ENCODE measurements around the gene PLPP1. TPM values are rescaled to one million over a fixed set of nuclear protein-coding genes. Genes with fewer than 3 reads are reported as not detected.

Gene PLPP1
- total and polyA plus RNA-seq, 4 donors, result 23.4 to 149 (median 68.7) TPM

- no peak overlapping the region for H3K4me3 ChIP-seq (ENCODE audit: low read depth in 1 of 3, low read length in 3 of 3)
- TF ChIP-seq CTCF (IDR thresholded peaks at IDR 0.05; ENCODE audit: low read depth, low read length, missing input control) (no peak), SP1 (IDR thresholded peaks at IDR 0.05) (no peak), FOXA2 (IDR thresholded peaks at IDR 0.05) (no peak), HNF4G (IDR thresholded peaks at IDR 0.05) (no peak), REST (IDR thresholded peaks at IDR 0.05) (no peak), ZBTB33 (IDR thresholded peaks at IDR 0.05) (no peak), MAX (IDR thresholded peaks at IDR 0.05) (no peak), GABPA (IDR thresholded peaks at IDR 0.05 in 1 of 2, conservative IDR thresholded peaks at IDR 0.05 in 1 of 2) (no peak), TAF1 (conservative IDR thresholded peaks at IDR 0.05) (no peak), JUND (IDR thresholded peaks at IDR 0.05) (no peak), FOXA1 (IDR thresholded peaks at IDR 0.05) (no peak), NR2F2 (IDR thresholded peaks at IDR 0.05) (no peak), RXRA (IDR thresholded peaks at IDR 0.05) (no peak), EGR1 (IDR thresholded peaks at IDR 0.05; ENCODE audit: low read depth in 2 of 2) (no peak), ATF3 (IDR thresholded peaks at IDR 0.05) (no peak), RAD21 (IDR thresholded peaks at IDR 0.05) (no peak), YY1 (IDR thresholded peaks at IDR 0.05) (no peak)
- no peak for DNase-seq (ENCODE audit: low spot score)
- WGBS, result 96% methylated on average over 1 of the region's 1 CpG
- H3K27me3 ChIP-seq (ENCODE audit: control insufficient read depth in 4 of 4, insufficient read depth in 4 of 4, low read length in 3 of 4), result no peaks in the 10 kb centered on the region
- H3K27ac ChIP-seq (ENCODE audit: low read depth in 1 of 2, low read length in 2 of 2), result no peak overlapping the region
- H3K9me3 ChIP-seq (ENCODE audit: control insufficient read depth in 4 of 4, low read length in 3 of 4), result no peaks in the 10 kb centered on the region
- no peak overlapping the region for H3K9ac ChIP-seq (ENCODE audit: low read depth in 1 of 2, low read length in 2 of 2)
- H3K36me3 ChIP-seq (ENCODE audit: control insufficient read depth in 4 of 4, insufficient read depth in 3 of 4, low read depth in 1 of 4, low read length in 3 of 4), result peaks cover 4 to 14% (median 7%) of the 10 kb centered on the region in 4 donors
- peaks cover 0 to 9% (median 0%) of the 10 kb centered on the region in 4 donors for H3K4me1 ChIP-seq (ENCODE audit: control insufficient read depth in 4 of 4, insufficient read depth in 4 of 4, low read length in 3 of 4)
These were observed 125.0 kb downstream of the PLPP1 start for GRCh38 chr5:55409775-55410174.

- peaks cover 3 to 18% (median 7%) of the 10 kb centered on the region in 4 donors for H3K36me3 ChIP-seq (ENCODE audit: control insufficient read depth in 4 of 4, insufficient read depth in 3 of 4, low read depth in 1 of 4, low read length in 3 of 4)
- no peaks in the 10 kb centered on the region for H3K27me3 ChIP-seq (ENCODE audit: control insufficient read depth in 4 of 4, insufficient read depth in 4 of 4, low read length in 3 of 4)
- WGBS, result 71% methylated on average over 3 of the region's 3 CpGs
- no peak overlapping the region for H3K9ac ChIP-seq (ENCODE audit: low read depth in 1 of 2, low read length in 2 of 2)
- H3K4me3 ChIP-seq (ENCODE audit: low read depth in 1 of 3, low read length in 3 of 3), result no peak overlapping the region
- DNase-seq (ENCODE audit: low spot score), result no peak
- peaks cover 0 to 9% (median 0%) of the 10 kb centered on the region in 4 donors for H3K4me1 ChIP-seq (ENCODE audit: control insufficient read depth in 4 of 4, insufficient read depth in 4 of 4, low read length in 3 of 4)
- H3K9me3 ChIP-seq (ENCODE audit: control insufficient read depth in 4 of 4, low read length in 3 of 4), result no peaks in the 10 kb centered on the region
- no peak overlapping the region for H3K27ac ChIP-seq (ENCODE audit: low read depth in 1 of 2, low read length in 2 of 2)
- no peak for TF ChIP-seq CTCF (IDR thresholded peaks at IDR 0.05; ENCODE audit: low read depth, low read length, missing input control)
- peak; percentile 20 for TF ChIP-seq NR2F2 (IDR thresholded peaks at IDR 0.05)
These were observed 126.8 kb downstream of the PLPP1 start for GRCh38 chr5:55407984-55408383.
